ENCODE measurements around the gene C16orf95.
"Not testable (repeated sequence)": the region's sequence is repeated elsewhere in the genome, so short reads cannot be mapped to it uniquely, and the experiment has no call there.

Gene C16orf95, protein sequence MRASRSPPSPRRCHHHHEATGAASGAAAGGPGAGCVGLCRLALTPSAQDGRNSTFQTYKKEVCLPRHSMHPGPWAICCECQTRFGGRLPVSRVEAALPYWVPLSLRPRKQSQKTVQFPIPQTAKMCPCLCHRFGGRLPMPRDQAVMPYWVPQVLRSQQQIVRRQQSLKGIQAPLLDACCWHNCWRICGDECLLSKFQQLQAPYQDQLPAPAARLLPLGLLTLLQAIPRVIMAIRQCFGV

DNA sequence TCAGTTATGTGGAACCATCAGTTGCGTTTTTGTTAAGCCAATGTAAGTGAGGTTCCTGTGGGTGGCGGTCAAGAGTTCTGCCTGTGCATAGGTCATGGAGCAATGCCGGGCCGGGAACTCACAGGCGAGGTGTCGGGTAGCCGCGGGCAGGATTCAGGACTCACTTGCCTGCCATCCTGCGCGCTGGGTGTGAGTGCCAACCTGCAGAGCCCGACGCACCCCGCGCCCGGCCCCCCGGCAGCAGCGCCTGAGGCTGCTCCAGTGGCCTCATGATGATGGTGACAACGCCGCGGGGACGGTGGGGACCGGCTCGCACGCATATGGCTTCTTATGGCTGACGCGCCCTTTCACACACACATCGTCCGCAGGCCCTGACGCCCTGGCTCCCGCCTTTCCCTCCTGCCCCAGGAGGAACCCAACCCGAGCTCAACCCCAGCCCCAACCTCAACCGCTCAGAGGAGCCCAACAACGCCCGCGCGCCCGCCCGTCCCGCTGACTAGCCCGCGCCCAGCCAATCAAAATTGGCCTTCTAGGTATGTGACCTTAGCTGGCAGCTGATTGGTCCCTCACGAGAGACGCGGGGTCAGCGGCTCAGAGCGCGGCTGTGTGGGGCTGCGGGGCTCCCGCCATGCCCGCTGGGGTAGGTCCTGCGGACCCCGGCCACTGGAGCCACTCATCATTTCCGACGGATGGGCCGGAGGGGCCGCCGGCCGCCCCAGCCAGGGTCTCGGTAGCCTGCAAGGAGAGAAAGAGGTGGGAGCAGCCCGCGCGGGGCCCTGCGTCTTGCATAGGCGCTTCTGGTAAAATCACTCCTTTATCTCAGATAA, at the start of gene C16orf95:
C16orf95 (minus strand) TSS at position 470 of the 827 bp plus-strand sequence; CDS start at position 320, 150 bp downstream.
- Histone ChIP-seq H3K27ac (ENCODE audit: low read depth, low read length) (peak within 1 kb of the TSS; percentile 83), H3K4me1 (ENCODE audit: control insufficient read depth, insufficient read depth, low read length) (peaks cover 7% of the 10 kb centered on the region), H3K4me3 (ENCODE audit: low read length) (peak within 1 kb of the TSS; percentile 79), H3K36me3 (ENCODE audit: control insufficient read depth, insufficient read depth, low read length) (no peaks in the 10 kb centered on the region), H3K9ac (ENCODE audit: low read length) (peak within 1 kb of the TSS; percentile 81), H3K27me3 (ENCODE audit: control insufficient read depth, insufficient read depth, low read length) (no peaks in the 10 kb centered on the region)

DNA sequence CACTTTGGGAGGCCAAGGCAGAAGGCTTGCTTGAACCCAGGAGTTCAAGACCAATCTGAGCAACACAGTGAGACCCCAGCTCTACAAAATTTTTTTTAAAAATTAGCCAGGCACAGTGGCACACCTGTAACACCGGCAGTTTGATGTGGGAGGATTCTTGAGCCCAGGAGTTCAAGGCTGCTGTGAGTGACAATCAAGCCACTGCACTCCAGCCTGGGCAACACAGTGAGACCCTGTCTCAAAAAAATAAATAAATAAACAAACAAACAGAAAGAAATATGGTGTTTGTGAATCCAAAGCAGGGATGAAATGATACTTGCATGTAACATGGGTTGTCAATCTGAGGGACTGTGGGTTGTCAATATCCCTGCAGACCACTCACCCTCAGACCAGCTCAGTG, 49.7 kb upstream of the C16orf95 start:
- H3K4me1 ChIP-seq (ENCODE audit: control insufficient read depth, insufficient read depth, low read length): peaks cover 20% of the 10 kb centered on the region
- no peak overlapping the region for H3K27ac ChIP-seq (ENCODE audit: low read depth, low read length)
- no peak overlapping the region for H3K4me3 ChIP-seq (ENCODE audit: low read length)
- peaks cover under 1% of the 10 kb centered on the region for H3K36me3 ChIP-seq (ENCODE audit: control insufficient read depth, insufficient read depth, low read length)
- H3K9ac ChIP-seq (ENCODE audit: low read length): no peak overlapping the region
- H3K27me3 ChIP-seq (ENCODE audit: control insufficient read depth, insufficient read depth, low read length): no peaks in the 10 kb centered on the region

DNA sequence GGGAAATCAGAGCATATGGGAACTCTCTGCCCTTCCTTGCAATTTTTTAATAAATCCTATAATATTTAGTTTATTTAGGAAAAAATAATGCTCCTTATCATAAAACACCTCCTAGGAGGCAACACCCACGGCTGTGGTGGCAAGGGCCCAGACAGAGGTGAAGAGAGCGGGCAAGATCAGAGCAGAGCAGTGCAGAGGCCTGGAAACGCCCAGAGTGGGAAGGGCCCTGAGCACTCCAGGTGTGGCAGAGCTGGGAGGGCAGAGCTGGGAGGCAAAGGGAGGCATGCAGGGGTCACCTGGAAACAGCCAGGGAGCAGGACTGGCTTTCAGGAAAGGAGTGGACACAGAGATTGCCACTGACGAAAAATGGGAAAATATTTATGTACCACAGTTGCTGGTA, 49.1 kb upstream of the C16orf95 start:
- Histone ChIP-seq H3K4me3 (ENCODE audit: low read length) (no peak overlapping the region), H3K27ac (ENCODE audit: low read depth, low read length) (no peak overlapping the region)

DNA sequence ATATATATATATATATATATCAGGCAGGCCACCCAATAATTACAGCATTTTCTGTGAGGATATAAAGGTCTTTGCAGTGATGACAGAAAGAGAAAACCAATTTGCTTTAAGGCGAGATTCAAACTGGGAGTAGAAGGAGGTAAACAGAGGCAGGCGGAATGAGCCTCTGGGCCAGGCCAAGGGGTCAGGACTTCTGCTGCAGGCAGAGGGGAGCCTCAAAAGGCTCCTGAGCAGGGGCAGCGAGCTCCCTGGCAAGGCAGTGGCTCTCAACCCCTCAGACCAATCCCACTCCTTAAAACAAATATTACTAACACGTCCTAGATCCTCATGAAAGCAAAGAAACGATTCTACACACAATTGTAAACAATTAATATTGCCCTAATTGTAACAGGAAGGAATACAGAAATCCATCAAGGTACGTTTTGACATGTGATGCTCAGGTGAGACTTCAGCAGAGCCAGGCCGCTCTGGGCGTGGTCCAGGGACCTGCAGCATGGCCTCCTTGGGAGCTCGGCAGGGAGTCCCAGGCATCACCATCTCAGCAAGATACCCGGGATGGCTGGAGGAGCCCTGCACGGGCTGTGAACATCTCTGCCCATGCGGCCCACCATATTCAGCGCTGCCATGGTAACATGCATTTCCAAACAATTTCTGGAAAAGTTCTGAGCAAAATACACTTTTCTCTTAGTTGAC, 48.0 kb upstream of the C16orf95 start:
- Histone ChIP-seq H3K27ac (ENCODE audit: low read depth, low read length) (peak overlapping the region; percentile 35), H3K36me3 (ENCODE audit: control insufficient read depth, insufficient read depth, low read length) (peaks cover 11% of the 10 kb centered on the region), H3K4me3 (ENCODE audit: low read length) (no peak overlapping the region), H3K9ac (ENCODE audit: low read length) (no peak overlapping the region), H3K27me3 (ENCODE audit: control insufficient read depth, insufficient read depth, low read length) (no peaks in the 10 kb centered on the region), H3K4me1 (ENCODE audit: control insufficient read depth, insufficient read depth, low read length) (peaks cover 8% of the 10 kb centered on the region)

More for the DNA sequence above, 49.1 kb upstream of the C16orf95 start:
- Histone ChIP-seq H3K36me3 (ENCODE audit: control insufficient read depth, insufficient read depth, low read length) (peaks cover 7% of the 10 kb centered on the region), H3K9ac (ENCODE audit: low read length) (no peak overlapping the region), H3K27me3 (ENCODE audit: control insufficient read depth, insufficient read depth, low read length) (no peaks in the 10 kb centered on the region), H3K4me1 (ENCODE audit: control insufficient read depth, insufficient read depth, low read length) (peaks cover 16% of the 10 kb centered on the region)

DNA sequence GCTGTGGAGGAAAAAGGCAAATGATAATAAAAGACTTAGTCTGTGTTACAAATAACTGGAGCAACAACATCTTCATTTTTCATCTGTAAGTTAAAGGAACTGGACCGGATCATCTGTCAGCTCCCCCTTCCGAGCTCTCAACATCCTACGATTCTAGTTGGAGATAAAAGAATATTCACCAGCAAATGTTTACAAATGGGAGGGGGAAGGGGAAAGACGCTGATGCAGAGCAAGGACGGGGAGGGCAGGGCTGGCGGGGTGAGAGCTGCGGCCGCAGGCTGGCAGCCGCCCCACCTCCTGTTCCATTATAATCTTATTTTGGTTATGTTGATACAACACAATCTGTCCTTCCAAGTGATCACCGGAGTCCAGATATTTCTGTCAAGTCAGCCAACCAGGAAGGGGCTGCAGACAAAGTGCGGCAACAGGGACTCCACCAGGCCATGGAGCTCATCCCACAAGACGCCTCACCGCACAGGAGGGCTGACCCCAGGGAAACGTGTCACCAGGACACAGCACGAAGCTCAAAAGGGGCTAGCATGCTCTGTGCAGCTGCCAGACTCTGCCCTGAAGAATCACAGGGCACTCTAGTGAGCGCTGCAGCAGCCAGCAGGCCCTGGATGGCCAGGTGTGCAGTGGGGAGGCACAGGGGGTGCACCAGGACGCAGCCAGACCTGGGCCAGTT, 46.7 kb upstream of the C16orf95 start:
- peak overlapping the region; percentile 32 for H3K4me3 ChIP-seq (ENCODE audit: low read length)
- no peak overlapping the region for H3K9ac ChIP-seq (ENCODE audit: low read length)
- H3K27ac ChIP-seq (ENCODE audit: low read depth, low read length): peak overlapping the region; percentile 83
- peaks cover 21% of the 10 kb centered on the region for H3K36me3 ChIP-seq (ENCODE audit: control insufficient read depth, insufficient read depth, low read length)
- no peaks in the 10 kb centered on the region for H3K27me3 ChIP-seq (ENCODE audit: control insufficient read depth, insufficient read depth, low read length)
- peaks cover 8% of the 10 kb centered on the region for H3K4me1 ChIP-seq (ENCODE audit: control insufficient read depth, insufficient read depth, low read length)

DNA sequence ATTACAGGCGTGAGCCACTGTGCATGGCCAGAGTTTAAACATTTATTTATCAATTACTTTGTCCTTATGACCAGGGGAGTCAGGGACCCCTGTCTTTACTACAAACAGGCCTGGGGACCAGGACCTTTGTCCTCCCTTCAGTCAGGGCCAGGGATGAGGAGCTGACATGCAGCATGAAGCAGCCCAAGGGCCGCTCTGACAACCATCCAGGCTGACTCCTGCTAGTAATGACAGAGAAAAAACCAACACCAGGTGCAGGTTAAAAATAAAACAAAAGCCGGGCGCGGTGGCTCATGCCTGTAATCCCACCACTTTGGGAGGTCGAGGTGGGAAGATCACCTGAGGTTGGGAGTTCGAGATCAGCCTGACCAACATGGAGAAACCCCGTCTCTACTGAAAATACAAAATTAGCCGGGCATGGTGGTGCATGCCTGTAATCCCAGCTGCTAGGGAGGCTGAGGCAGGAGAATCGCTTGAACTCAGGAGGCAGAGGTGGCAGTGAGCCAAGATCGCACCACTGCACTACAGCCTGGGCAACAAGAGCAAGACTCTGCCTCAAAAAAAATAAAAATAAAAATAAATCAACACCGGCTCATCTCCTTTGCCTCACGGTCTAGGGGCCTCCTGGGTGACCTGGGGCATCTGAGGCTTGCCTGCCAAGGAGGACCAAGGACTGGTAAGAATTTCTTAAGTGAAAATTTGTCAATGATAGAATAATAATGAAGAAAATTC, 45.8 kb upstream of the C16orf95 start:
- H3K9ac ChIP-seq (ENCODE audit: low read length); H3K27me3 ChIP-seq (ENCODE audit: control insufficient read depth, insufficient read depth, low read length); H3K4me1 ChIP-seq (ENCODE audit: control insufficient read depth, insufficient read depth, low read length); H3K4me3 ChIP-seq (ENCODE audit: low read length): not testable (repeated sequence)
- H3K27ac ChIP-seq (ENCODE audit: low read depth, low read length): peak overlapping the region; percentile 83
- H3K36me3 ChIP-seq (ENCODE audit: control insufficient read depth, insufficient read depth, low read length): peaks cover 27% of the 10 kb centered on the region

DNA sequence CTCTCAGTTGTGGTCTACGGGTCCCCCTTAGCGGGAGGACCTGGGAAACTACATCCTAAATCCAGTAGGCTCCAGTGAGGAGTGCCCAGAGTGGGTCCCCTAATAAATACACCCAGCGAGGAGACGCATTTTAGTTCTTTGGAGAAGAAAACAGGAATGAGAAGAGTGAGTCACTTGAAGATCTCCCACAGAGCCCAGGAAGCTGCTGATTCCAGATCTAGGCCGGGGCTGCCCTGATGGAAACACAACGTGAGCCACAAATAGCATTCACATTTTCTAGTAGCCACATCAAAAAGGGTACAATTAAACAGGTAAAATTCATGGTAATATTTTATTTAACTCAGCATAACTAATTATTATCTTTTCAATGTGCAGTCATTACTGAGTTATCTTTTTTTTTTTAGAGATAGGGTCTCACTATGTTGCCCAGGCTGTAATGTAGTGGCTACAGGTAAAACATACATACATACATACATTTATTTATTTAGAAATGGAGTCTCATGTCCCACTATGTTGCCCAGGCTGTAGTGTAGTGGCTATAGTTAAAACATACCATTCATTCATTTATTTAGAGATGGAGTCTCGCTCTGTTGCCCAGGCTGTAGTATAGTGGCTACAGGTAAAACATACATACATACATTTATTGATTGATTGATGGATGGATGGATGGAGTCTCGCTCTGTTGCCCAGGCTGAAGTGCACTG, 44.9 kb upstream of the C16orf95 start:
- H3K27ac ChIP-seq (ENCODE audit: low read depth, low read length): no peak overlapping the region

DNA sequence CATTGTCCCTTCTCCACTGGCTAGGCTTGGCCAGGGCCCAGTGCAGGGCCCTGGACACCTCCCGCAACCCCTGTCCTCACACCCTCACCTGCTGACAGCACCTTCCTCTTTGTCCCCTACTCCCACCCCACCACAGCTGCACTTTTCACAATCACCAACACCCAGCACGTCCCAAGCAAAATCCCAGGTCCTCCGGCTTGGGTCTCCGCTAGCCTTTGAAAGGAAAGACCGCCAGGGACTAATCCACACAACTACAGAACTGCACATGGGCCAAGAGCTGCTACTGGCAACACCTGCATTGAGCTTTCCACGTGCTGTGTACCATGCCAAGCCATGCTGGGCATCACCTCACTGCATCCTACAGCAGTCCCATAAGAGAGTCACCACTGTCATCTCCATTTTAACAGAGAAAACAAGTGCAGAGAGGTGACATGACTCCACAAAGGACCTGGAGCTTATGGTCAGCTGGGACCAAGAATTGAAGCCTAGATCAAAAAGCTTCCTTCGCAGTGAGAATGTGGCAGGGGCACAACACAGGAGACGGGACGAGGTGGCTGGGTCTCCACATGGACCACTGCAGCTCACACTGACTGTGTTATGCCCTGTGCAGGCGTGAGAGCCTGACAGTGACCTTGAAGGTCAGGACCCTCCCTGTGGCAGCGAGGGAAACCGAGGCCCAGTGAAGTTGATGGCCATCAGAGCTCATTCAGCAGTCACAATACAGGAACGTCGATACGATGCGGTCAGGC, 43.8 kb upstream of the C16orf95 start:
- no peak overlapping the region for H3K4me3 ChIP-seq (ENCODE audit: low read length)
- H3K36me3 ChIP-seq (ENCODE audit: control insufficient read depth, insufficient read depth, low read length): peaks cover 32% of the 10 kb centered on the region
- H3K27ac ChIP-seq (ENCODE audit: low read depth, low read length): no peak overlapping the region
- no peaks in the 10 kb centered on the region for H3K27me3 ChIP-seq (ENCODE audit: control insufficient read depth, insufficient read depth, low read length)
- peaks cover 8% of the 10 kb centered on the region for H3K4me1 ChIP-seq (ENCODE audit: control insufficient read depth, insufficient read depth, low read length)
- H3K9ac ChIP-seq (ENCODE audit: low read length): no peak overlapping the region

More for the DNA sequence above, 44.9 kb upstream of the C16orf95 start:
- Histone ChIP-seq H3K36me3 (ENCODE audit: control insufficient read depth, insufficient read depth, low read length) (peaks cover 27% of the 10 kb centered on the region), H3K4me3 (ENCODE audit: low read length) (no peak overlapping the region), H3K4me1 (ENCODE audit: control insufficient read depth, insufficient read depth, low read length) (peaks cover 8% of the 10 kb centered on the region), H3K9ac (ENCODE audit: low read length) (no peak overlapping the region), H3K27me3 (ENCODE audit: control insufficient read depth, insufficient read depth, low read length) (no peaks in the 10 kb centered on the region)

DNA sequence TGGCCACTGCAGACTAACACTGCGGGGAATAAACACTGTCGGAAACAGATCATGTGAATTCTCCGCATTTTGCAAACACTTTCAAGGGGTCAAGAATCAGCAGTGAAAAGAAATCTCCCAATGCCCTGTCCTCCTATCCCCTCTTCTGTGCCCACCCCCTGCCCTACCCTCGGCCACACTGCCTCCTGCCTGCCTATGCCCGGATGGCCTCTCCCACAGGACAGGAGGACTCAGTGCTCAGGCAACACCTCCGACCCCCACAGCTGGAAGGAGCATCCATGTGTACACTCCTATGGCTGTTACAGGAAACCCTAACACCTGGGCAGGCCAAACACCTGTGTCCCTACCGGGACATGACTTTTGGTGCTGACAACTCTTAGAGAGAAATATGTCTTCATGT, 41.9 kb upstream of the C16orf95 start:
- H3K27ac ChIP-seq (ENCODE audit: low read depth, low read length): no peak overlapping the region
- H3K27me3 ChIP-seq (ENCODE audit: control insufficient read depth, insufficient read depth, low read length): no peaks in the 10 kb centered on the region
- H3K4me3 ChIP-seq (ENCODE audit: low read length): no peak overlapping the region
- peaks cover 32% of the 10 kb centered on the region for H3K36me3 ChIP-seq (ENCODE audit: control insufficient read depth, insufficient read depth, low read length)
- H3K9ac ChIP-seq (ENCODE audit: low read length): no peak overlapping the region
- H3K4me1 ChIP-seq (ENCODE audit: control insufficient read depth, insufficient read depth, low read length): peaks cover 2% of the 10 kb centered on the region

DNA sequence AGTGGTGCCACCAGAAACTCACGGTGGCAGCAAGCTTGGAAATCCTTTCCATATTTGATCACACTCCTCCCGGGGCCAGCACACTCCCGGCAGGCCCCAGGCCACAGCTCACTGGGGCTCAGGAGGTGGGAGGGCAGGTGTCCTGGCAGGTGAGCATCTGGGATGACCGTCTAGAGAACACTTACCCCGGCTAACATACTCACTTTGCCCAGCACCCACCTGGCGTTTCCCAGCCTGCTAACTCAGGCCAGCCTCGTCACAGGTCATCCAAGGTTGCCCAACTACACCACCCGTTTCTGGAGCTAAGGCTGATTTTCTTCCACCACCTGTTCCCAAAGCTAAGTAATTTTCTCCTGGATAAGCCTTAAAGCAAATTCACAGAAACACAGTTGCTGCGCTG, 41.5 kb upstream of the C16orf95 start:
- Histone ChIP-seq H3K4me1 (ENCODE audit: control insufficient read depth, insufficient read depth, low read length) (no peaks in the 10 kb centered on the region), H3K36me3 (ENCODE audit: control insufficient read depth, insufficient read depth, low read length) (peaks cover 32% of the 10 kb centered on the region)

DNA sequence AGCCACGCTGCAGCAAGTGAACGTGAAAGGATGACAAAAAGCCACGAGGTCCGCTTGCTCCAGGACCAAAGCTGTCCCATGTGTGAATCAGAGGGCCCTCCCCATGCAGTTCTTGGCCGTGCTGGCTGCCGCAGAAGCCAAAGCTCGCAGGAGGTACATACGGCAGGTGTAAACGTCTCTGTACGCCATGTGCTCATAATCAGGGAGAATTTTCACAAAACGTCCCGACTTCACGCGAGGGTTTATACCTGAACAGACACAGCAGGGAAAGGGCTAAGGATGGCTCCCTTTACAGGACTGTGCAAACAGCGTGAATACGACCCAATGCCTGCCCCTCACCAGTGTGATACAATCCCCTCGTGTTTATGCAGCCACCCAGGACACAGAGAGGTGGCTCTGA, 41.1 kb upstream of the C16orf95 start:
- H3K27me3 ChIP-seq (ENCODE audit: control insufficient read depth, insufficient read depth, low read length): no peaks in the 10 kb centered on the region
- no peak overlapping the region for H3K4me3 ChIP-seq (ENCODE audit: low read length)
- peaks cover 32% of the 10 kb centered on the region for H3K36me3 ChIP-seq (ENCODE audit: control insufficient read depth, insufficient read depth, low read length)
- H3K9ac ChIP-seq (ENCODE audit: low read length): no peak overlapping the region
- H3K4me1 ChIP-seq (ENCODE audit: control insufficient read depth, insufficient read depth, low read length): no peaks in the 10 kb centered on the region
- no peak overlapping the region for H3K27ac ChIP-seq (ENCODE audit: low read depth, low read length)

More for the DNA sequence above, 41.5 kb upstream of the C16orf95 start:
- H3K27me3 ChIP-seq (ENCODE audit: control insufficient read depth, insufficient read depth, low read length): no peaks in the 10 kb centered on the region
- H3K9ac ChIP-seq (ENCODE audit: low read length): no peak overlapping the region
- no peak overlapping the region for H3K4me3 ChIP-seq (ENCODE audit: low read length)
- H3K27ac ChIP-seq (ENCODE audit: low read depth, low read length): no peak overlapping the region

Data from rectal smooth muscle tissue (tissue), 1 donor.